HG03378 (cell line): Measurements from ENCODE around the gene RAB8B.

Source experiments
- ATAC-seq: cut with Tn5 transposase; IDR thresholded peaks from one replicate; pipeline ENCODE4 v1.9.1; 2021; ENCODE audit warnings: mild to moderate bottlenecking, moderate library complexity; ENCODE audit not compliant: unreplicated experiment

Gene RAB8B

GRCh38 chr15:63260791-63261190 lies 71.4 kb downstream of the RAB8B start:
- ATAC-seq: no peak

- ATAC-seq: no peak
These were observed 71.9 kb downstream of the RAB8B start for GRCh38 chr15:63261311-63261710.

- ATAC-seq: no peak
These were observed 74.1 kb downstream of the RAB8B start for GRCh38 chr15:63263519-63263918.

GRCh38 chr15:63264688-63265293 lies 75.4 kb downstream of the RAB8B start:
- no peak for ATAC-seq

GRCh38 chr15:63274427-63274826 lies 85.0 kb downstream of the RAB8B start:
- no peak for ATAC-seq

GRCh38 chr15:63276342-63277037 lies 87.1 kb downstream of the RAB8B start:
- no peak for ATAC-seq

- ATAC-seq: no peak
These were observed 87.9 kb downstream of the RAB8B start, which contains the start of gene APH1B for GRCh38 chr15:63277038-63277892. TSS of gene APH1B (plus strand) at chr15:63277605. CDS start at chr15:63277624, 19 bp downstream.

GRCh38 chr15:63277893-63278456 lies 88.6 kb downstream of the RAB8B start:
- ATAC-seq: no peak

GRCh38 chr15:63283126-63283525 lies 93.7 kb downstream of the RAB8B start:
- no peak for ATAC-seq

GRCh38 chr15:63284335-63284734 lies 94.9 kb downstream of the RAB8B start:
- no peak for ATAC-seq

- ATAC-seq: no peak
These were observed 97.7 kb downstream of the RAB8B start for GRCh38 chr15:63287109-63287508.

- no peak for ATAC-seq
These were observed 98.9 kb downstream of the RAB8B start for GRCh38 chr15:63288342-63288741.

GRCh38 chr15:63288778-63289378 lies 99.5 kb downstream of the RAB8B start:
- ATAC-seq: no peak

- no peak for ATAC-seq
These were observed 102.1 kb downstream of the RAB8B start for GRCh38 chr15:63291507-63291906.

- ATAC-seq: no peak
These were observed 102.8 kb downstream of the RAB8B start for GRCh38 chr15:63292241-63292640.

GRCh38 chr15:63292771-63293170 lies 103.4 kb downstream of the RAB8B start:
- ATAC-seq: no peak

GRCh38 chr15:63294359-63294758 lies 105.0 kb downstream of the RAB8B start:
- ATAC-seq: no peak

GRCh38 chr15:63295341-63295740 lies 105.9 kb downstream of the RAB8B start:
- ATAC-seq: no peak

- no peak for ATAC-seq
These were observed 106.8 kb downstream of the RAB8B start for GRCh38 chr15:63296195-63296594.

- ATAC-seq: no peak
These were observed 110.7 kb downstream of the RAB8B start for GRCh38 chr15:63299943-63300575.
